HS-27A (cell line): Measurements from ENCODE around the gene UNK.
A peak's percentile ranks its signal among the peaks of the same experiment; 100 is the strongest.
"Not testable (repeated sequence)": the region's sequence is repeated elsewhere in the genome, so short reads cannot be mapped to it uniquely, and the experiment has no call there.

Experiments used
- DNase-seq: peaks from one replicate; pipeline ENCODE4 v3.0.0-alpha.2; 2012; ENCODE audit warnings: low read depth, missing footprints

The UNK gene

DNA sequence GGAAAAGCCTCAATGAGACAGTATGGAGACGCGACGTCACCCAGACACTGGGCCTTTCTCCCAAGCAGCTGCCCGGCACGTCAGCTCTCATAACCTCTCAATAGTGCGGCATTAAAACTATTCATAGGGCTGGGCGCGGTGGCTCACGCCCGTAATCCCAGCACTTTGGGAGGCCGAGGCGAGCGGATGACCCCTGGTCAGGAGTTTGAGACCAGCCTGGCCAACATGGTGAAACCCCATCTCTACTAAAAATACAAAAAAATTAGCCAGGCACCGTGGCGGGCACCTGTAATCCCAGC lies 67.0 kb downstream of the UNK start:
- DNase-seq = not testable (repeated sequence)

DNA sequence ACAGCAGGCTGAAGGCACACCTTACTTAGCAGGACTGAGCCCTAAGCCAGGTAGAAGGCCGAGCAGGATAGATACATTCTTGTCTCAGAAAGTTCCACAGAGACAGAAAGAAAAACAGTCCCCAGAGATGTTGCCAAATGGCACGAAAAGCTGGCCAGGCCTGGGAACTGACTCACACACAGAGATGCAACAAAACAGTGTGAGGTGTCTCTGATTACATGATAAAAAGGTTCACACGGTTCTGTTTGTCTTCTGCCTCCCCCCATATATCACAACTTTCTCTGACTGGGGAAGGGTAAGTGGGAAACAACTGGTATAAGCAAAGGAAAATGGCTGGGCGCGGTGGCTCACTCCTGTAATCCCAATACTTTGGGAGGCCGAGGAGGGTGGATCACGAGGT lies 68.8 kb downstream of the UNK start:
- DNase-seq = no peak

DNA sequence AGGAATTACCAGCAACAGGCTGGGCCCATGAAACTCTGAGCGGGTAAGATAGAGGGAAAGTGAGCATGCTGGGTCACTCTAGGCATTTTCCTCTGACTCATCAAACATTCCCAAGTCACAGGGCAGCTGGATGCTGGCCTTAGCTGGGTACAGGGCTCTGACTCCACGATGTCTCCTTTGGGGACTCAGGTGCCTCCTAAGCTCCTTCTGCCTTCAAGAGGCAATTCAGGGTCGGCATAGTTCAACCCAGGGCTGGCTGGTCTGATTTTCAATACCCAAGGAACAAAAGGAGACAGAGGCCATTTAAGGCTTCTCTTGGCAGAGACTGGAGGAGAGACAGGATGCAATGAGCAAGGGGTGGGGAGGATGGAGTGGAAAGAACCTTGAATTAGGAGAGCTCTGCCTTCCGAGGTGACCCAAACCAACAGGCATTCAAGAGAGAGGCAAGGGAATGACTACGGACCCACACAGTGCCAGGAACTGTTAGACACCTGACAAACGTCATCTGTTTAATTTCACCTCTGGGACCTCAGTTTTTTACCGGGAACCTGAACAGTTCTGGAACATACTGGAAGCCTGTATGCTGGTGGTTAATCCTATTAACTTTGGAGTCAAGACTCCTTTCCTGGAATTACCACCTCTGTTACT lies 69.6 kb downstream of the UNK start:
- DNase-seq = no peak

DNA sequence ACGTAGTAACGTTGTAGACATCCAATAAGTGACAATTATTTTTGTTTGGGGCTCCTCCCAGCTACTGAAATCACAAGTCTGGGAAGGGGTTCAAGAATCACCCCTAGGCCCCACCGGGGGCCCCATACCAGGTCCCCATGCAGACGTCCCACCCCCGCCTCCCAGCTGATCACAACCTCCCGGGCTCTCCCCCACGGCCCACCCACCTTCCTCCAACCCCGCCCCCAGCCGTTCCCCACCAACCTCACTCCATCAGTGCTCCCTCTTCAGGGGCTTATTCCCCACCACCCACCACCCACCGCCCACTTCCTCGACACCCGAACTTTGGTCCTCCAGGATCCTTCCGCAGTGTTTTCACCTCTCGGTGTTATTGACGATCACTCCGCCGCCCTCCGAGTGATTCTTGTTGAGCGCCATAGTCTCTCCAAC lies 70.3 kb downstream of the UNK start:
- no peak for DNase-seq

DNA sequence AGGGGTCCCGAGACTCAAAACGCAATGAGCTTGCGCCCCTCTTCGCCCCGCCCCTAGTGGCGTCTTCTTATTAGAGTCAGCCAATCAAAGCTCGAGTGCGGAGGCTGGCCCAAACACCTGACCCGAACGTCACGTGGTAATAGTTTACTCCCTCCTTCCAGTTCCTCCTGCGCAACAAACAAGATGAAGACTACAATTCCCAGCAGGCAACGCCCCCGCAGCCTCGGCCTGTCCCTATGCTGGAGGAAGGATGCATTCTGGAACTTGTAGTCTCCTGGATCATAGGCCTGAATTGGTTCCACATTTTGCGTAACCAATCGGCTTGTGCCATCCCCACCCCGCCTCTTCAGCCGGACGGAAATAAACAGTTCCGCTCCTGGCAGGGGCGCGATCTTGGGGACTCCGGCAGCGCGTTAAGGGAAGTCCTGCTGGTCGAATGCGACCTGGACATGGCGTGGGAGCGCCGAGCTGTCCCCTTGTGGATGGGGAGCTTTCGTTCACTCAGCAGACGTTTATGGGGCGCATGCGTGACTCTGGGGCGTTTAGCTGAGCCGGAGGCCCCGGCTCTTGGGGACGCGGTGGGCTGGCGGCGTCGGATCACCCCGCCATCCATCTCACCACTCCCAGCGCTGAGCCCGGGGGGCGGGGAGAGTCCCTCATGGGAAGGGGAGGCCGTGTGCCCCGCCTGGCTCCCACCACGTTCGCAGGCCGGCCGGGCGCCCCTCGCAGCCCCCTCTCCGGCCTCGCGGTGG lies 70.9 kb downstream of the UNK start, which contains the start of gene WBP2:
Gene WBP2, minus strand, starts transcription at position 26 of the 752 bp plus-strand sequence. CDS start 38 bp downstream, outside the sequence.
- peak; percentile 93 for DNase-seq

DNA sequence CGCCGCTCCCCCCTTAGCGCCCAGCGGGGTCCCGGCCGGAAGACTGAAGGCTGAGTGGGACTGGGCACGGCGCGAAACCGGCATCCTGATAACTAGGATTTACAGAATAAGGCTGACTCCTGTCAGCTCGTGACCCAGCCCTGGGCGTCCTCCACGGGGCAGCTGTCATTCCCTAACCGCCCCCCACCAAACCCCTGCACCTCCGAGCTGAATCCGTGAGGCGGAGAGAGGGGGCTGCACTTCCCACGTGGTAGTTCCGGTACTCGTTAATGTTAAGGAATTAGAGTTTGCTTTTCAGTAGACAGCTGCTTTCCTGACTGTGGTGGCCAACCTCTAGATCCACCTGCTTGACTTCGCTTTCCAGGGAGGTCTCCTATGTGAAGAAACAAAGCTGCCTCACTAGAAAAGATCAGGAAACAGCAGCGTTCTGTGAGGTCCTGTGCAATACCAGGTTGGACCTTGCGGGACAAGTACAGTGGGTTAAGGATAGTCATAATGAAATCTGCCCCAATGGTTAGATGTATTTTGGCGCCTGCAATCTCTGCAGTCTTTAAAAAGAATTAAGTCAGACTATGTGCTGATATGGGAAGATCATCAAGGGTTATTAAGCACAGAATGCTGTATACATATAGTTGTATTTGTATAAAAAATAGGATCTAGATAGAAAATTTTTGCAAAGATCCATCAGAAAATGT lies 71.6 kb downstream of the UNK start:
- no peak for DNase-seq

DNA sequence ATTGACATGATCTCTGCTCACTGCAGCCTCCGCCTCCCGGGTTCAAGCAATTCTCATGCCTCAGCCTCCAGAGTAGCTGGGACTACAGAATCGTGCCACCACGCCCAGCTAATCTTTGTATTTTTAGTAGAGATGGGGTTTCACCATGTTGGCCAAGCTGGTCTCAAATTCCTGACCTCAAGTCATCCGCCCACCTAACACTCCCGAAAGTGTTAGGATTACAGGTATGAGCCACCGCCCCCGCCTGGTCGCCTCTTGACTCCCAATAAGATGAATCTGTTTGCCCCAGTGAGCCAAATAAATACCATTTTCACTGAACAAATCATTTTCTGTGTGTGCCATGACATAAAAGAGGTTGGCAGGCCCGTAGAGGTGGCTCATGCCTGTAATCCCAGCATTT lies 74.8 kb downstream of the UNK start:
- not testable (repeated sequence) for DNase-seq

DNA sequence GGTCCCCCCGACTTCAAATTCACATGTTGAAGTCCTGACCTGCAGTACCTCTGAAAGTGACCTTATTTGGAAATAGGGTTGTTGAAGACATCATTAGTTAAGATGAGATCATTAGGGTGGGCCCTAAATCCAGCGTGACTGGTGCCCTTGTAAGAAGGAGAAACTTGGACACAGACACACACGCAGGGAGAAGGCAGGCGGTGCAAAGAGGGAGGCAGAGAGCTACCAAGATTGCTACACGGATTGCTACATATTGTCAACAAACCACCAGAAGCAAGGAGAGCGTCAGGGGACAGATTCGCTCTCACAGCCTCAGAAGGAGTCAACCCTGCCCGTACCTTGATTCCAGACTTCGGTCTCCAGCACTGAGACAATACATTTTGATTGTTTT lies 77.3 kb downstream of the UNK start:
- DNase-seq = no peak

DNA sequence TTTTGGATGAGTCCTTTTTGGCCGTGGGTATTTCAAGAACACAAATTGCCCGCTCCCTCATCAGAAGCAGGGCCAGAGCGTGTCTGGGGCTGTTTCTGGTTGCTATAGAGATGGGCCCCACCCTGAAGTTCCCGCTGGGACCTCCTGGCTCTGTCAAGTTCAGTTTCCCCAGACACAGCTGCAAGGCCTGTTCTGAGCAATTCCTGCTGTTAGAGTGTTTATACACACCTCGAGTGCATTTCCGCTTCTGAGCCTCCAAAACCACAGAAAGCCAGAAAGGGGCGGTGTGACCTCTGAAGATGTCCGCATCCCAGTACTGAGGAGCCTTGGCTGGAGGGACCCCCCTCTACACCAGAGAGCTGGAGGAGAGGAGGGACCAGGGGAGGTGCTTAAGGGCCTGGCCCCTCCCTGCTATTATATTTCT lies 79.9 kb downstream of the UNK start:
- DNase-seq = no peak

DNA sequence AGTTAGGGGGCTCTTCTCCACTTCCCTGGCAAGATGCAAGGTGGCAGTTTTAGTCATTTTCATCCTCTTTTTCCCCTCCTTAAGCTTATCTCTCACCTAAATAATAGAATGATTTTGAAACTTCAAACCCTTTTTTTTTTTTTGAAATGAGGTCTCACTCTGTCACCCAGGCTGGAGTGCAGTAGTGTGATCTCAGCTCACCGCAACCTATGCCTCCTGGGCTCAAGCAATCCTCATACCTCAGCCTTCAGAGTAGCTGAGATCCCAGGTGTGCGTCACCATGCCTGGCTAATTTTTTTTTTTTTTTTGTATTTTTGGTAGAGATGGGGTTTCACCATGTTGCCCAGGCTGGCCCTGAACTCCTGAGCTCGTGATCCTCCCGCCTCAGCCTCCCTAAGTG lies 80.3 kb downstream of the UNK start:
- DNase-seq = not testable (repeated sequence)

DNA sequence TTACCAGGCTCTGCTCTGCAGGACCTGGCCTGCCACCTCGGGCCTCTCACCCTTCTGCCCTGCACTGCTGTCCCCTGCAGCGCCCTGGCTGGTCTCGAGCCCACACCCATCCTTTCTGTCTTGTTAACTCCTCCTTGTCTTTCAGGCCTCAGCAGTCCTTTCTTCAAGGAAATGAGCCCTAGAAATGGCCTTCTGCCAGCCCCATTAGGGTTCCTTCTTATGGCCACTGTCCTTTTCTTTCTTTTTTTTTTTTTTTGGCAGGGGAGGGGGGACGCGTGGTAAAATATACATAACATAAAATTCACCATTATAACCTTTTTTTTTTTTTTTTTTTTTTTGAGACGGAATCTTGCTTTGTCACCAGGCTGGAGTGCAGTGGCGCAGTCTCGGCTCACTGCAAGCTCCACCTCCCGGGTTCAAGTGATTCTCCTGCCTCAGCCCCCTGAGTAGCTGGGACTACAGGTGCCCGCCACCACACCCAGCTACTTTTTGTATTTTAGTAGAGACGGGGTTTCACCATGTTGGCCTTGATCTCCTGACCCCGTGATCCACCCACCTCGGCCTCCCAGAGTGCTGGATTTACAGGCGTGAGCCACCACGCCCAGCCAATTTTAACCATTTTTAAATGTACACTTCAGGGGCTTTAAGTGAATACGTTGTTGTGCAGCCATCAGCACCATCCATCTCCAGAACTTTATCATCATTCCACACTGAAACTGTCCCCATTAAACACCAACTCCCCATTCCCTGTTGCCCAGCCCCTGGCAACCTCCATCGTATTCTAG lies 81.0 kb downstream of the UNK start:
- not testable (repeated sequence) for DNase-seq

DNA sequence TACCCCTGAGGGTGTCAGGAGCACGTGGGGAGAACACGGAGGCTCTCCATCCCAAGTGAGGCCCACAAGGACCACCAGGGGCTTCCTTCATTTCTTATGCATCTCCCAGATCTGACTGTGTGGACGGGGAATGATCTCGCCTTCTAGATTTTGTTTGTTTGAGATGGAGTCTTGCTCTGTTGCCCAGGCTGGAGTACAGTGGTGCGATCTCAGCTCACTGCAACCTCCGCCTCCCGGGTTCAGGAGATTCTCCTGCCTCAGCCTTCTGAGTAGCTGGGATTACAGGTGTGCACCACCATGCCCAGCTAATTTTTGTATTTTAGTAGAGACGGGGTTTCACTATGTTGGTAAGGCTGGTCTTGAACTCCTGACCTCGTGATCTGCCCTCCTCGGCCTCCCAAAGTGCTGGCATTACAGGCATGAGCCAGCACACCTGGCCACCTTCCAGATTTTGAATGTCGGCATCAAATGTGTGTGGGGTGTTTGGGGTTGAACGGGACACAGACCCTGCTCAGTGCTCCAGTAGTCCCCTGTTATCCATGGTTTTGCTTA lies 84.2 kb downstream of the UNK start:
- not testable (repeated sequence) for DNase-seq

DNA sequence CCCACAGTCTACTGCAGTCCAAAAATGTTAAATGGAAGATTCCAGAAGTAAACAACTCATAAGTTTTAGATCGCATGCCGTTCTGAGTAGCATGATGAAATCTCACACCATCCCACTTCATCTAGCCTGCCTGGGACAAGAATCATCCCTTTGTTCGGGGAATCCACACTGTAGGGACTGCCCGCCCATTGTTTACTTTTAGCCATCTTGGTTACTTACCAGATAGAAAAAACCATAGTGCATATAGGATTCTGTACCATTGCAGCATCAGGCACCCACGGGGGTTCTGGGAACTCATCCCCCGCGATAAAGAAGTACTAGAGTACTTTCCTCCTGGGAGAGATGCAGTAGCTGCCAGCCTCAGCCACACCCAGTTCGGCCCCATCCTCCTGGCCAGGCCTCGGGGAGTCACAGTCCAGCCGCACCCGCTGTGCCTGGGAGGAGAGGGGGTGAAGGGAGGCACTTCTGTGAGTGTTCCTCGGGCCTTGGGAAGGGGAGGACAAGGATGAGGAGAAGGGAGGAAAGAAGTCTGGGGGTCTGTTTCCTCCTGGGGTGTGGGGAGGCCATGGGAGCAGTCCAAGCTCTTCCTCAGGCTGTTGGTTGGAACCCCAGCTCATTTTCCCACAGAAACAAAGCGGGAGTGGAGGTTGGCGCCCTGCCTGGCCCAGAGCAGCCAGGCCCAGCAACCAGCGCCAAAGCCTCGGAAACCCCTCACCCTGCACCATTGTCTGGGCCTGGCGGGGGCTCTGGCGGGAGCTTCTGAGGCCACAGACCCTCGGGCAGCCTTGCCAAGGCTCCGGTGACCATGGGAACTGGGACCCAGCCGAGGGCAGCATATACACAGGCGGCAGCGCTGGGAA lies 84.9 kb downstream of the UNK start:
- no peak for DNase-seq

DNA sequence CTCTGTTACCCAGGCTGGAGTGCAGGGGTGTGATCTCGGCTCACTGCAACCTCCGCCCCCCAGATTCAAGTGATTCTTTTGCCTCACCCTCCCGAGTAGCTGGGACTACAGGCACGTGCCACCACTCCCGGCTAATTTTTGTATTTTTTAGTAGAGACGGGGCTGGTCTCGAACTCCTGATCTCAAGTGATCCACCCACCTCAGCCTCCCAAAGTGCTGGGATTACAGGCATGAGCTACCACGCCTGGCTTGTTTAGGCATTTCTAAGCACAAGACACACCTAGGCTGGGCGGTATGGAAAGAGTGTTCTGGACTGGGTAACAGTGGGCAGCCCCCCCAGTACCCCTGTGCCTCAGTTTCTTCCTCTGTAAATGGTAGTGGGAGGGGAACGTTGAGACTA lies 85.6 kb downstream of the UNK start:
- DNase-seq = not testable (repeated sequence)

DNA sequence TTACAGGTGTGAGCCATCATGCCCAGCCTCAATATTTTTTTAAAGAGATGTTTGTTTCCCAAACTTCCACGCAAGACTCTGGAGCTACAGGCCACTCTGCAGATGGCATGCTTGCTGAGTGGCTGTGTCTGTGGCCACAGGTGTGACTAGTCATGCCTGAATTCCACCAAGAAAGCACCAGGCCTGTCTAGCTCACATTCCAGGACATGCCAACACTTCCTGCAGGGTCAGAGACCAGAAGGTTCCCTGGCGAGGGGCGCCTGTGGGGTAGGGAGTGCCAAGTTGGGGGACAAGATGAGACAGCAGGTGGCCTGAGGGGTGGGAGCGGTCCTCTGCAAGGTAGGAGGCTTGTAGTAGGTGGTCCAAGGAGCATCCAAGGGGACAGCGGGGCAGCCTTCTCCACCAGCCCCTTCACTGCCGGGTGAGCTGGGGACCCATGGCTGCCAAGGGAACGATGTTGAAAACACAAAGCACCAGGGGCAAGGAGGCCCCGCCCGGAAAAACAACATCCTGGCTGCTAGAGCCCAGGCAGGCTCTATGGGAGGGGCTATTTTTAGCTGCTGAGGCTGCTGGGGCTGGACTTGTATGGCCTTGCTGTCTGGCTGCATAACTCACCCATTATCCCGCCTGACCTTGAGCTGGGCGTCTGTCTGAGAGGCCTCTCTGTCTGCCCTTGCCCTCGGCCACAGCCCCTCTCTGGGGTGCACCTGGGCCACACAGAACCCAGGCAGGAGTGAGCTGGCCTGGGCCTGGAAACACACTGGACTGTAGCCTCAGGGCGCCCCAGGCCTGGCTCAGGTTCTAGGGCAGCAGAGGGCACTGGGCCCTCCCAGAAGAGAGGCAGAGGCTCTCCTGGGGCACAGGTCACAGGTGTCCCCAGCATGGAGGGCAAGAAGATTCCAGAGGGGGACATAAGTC lies 88.1 kb downstream of the UNK start:
- no peak for DNase-seq

DNA sequence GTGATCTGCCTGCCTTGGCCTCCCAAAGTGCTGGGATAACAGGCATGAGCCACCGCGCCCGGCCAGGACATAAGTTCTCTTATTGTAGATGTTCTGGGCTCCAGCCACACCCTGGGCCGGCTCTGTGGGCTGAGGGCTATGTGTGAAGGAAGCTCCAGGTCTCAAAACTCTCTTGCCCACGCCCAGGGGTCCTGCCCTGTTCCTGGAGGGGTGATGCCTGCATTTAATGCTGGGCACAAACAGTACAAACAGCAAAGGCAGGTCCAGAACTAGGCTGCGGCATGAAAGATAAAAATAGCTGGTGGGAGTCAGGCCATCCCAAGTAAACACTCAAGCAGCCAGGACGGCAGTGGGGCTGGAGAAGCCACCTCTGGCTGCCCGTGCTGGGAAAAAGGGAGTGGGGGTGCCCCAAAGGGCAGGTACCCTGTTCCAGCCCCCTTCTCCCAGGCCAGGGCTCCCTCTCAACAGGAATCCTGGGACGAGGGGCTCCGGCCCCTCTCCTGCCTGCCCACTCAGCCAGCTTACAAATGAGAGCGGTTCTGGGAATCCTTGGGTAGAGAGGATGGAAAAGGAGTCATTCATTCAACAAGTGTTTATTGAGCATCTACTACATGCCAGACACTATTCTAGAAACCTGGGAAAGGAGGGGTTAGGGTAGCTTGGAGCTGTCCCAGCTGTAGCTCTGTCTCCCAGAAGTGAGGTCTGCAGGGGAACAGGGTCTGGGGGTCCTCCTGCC lies 89.1 kb downstream of the UNK start:
- DNase-seq = no peak

DNA sequence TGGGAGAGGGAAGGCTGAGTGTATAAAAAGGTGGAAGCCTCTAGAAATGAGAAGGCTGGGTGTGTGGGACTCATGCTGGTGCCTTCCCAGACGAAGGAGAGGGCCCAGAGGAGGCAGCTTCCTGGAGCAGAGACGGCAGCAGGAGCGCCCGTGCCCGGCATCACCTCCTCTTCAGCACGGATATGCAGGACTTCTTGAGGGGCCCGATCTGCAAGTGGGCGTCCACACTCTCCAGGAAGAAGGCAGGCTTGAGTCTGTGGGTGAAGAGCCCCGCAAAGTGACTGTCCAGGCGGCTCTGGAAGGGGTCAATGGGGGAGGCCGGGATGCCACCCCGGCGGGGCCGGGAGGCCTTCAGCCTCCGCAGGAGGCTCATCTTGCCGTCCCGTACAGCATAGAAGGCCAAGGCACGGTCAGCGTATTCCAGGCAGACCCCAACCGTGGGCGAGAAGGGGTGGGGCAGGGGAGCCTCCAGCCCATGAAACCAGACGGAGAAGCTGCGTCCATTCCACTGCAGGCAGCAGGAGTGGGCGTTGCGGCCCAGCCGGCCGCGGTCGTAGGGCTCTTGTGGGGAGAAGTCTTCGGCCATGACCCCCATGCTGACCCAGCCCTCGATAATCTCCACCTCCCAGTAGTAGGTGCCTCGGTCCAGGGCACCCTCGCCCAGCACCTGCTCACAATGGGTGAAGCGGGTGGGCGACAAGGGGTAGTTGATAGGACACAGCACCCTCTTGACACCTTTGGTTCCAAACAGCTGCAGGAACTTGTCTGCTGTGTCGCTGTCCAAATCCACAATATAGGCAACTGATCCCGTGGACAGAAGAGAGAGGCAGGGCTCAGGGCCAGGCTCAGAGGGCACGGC lies 89.9 kb downstream of the UNK start:
- no peak for DNase-seq
